ENCODE results near the gene ELOVL3.

GRCh38 chr10:102246261-102246660 lies 20.2 kb downstream of the ELOVL3 start:
- no peak for TF ChIP-seq CTCF (IDR thresholded peaks at IDR 0.05)
- no peak for TF ChIP-seq POLR2AphosphoS5 (IDR thresholded peaks at IDR 0.05; ENCODE audit: low read depth, low read length)
- no peak for TF ChIP-seq TCF7L2 (IDR thresholded peaks at IDR 0.05; ENCODE audit: low read depth, low read length)
- no peak for TF ChIP-seq REST (IDR thresholded peaks at IDR 0.05; ENCODE audit: insufficient read depth in 1 of 2, low read depth in 2 of 2, low read length in 1 of 2)
- no peak for TF ChIP-seq SIN3A (IDR thresholded peaks at IDR 0.05; ENCODE audit: borderline replicate concordance, insufficient read depth, low read depth, low read length)

Data from Panc1 (cell line).